GM12878 (cell line): ENCODE results near the gene TCEAL6.
"Not testable (repeated sequence)": the region's sequence is repeated elsewhere in the genome, so short reads cannot be mapped to it uniquely, and the experiment has no call there.

Experiments
- NFYB ChIP-seq: IDR thresholded peaks from 2 replicates; pipeline ENCODE4 v1.6.1; 2011; ENCODE audit warnings: low read depth, mild to moderate bottlenecking, low read length, improper control_type of control experiment, moderate library complexity; ENCODE audit not compliant: insufficient read depth
- SIN3A ChIP-seq: IDR thresholded peaks from 2 replicates; pipeline ENCODE4 v1.6.1; 2012; ENCODE audit warnings: low read depth, low read length, improper control_type of control experiment
- ZNF207 ChIP-seq: fragments of 450-650 bp; IDR thresholded peaks from 2 replicates; pipeline ENCODE4 v1.6.1; 2014; ENCODE audit warnings: antibody characterized with exemption, mild to moderate bottlenecking, borderline replicate concordance
- TF ChIP-seq, protein P1 (sequence below): fragments of 450-650 bp; formaldehyde crosslinking; IDR thresholded peaks from 2 replicates; pipeline ENCODE4 v1.5.0; 2022; ENCODE audit warnings: mild to moderate bottlenecking, missing genetic modification characterization
- TF ChIP-seq, protein P2 (sequence below): fragments of 450-650 bp; IDR thresholded peaks from 2 replicates; pipeline ENCODE4 v1.6.1; 2014; ENCODE audit warnings: mild to moderate bottlenecking
- TF ChIP-seq, protein P3 (sequence below): fragments of 450-650 bp; IDR thresholded peaks from 2 replicates; pipeline ENCODE4 v1.6.1; 2016; ENCODE audit warnings: mild to moderate bottlenecking
- TF ChIP-seq, protein P4 (sequence below): IDR thresholded peaks from 2 replicates; pipeline ENCODE4 v1.6.1; 2012; ENCODE audit warnings: improper control_type of control experiment, low read depth, low read length; ENCODE audit not compliant: insufficient replicate concordance
- TF ChIP-seq, protein P5 (sequence below), 3 experiments: IDR thresholded peaks in 2 of 3; conservative IDR thresholded peaks in 1 of 3; 2 replicates each; pipeline ENCODE4 v1.5.1; 2011; ENCODE audit warnings: low read depth in 3 of 3, low read length in 3 of 3, mild to moderate bottlenecking in 3 of 3, control low read depth in 2 of 3, moderate library complexity in 2 of 3, inconsistent platforms in 1 of 3, mixed read lengths in 1 of 3; ENCODE audit not compliant: control insufficient read depth in 2 of 3, insufficient read depth in 1 of 3; ENCODE audit errors: extremely low read depth in 1 of 3
- TF ChIP-seq, protein P6 (sequence below): fragments of 450-650 bp; IDR thresholded peaks from 2 replicates; pipeline ENCODE4 v1.6.1; 2017; ENCODE audit warnings: borderline replicate concordance
- TF ChIP-seq, protein P7 (sequence below): IDR thresholded peaks from 2 replicates; pipeline ENCODE4 v1.6.1; 2011; ENCODE audit warnings: low read depth, mild to moderate bottlenecking, low read length, moderate library complexity, borderline replicate concordance; ENCODE audit errors: extremely low read depth

DNA sequence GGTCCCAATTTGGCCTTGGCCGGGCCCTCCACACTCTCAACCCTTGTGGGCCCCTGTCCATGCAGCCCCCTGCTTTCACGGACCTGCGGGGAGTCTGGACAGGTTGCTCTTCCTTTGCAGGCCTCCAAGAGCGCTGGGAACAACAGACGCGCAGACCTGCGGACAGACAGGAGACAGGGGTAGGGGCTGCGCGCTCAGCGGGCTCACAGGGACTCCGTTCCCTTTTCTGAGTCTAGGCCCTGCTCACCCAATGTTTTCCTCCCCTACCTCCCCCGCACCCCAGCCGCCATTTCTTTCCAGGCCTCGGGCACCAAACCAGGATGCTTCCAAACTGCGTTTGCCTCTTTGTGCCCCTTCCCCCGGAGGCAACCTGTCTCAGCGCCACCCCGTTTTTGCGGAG, 650 bp downstream of the TCEAL6 start:
- TF ChIP-seq, protein P1, sequence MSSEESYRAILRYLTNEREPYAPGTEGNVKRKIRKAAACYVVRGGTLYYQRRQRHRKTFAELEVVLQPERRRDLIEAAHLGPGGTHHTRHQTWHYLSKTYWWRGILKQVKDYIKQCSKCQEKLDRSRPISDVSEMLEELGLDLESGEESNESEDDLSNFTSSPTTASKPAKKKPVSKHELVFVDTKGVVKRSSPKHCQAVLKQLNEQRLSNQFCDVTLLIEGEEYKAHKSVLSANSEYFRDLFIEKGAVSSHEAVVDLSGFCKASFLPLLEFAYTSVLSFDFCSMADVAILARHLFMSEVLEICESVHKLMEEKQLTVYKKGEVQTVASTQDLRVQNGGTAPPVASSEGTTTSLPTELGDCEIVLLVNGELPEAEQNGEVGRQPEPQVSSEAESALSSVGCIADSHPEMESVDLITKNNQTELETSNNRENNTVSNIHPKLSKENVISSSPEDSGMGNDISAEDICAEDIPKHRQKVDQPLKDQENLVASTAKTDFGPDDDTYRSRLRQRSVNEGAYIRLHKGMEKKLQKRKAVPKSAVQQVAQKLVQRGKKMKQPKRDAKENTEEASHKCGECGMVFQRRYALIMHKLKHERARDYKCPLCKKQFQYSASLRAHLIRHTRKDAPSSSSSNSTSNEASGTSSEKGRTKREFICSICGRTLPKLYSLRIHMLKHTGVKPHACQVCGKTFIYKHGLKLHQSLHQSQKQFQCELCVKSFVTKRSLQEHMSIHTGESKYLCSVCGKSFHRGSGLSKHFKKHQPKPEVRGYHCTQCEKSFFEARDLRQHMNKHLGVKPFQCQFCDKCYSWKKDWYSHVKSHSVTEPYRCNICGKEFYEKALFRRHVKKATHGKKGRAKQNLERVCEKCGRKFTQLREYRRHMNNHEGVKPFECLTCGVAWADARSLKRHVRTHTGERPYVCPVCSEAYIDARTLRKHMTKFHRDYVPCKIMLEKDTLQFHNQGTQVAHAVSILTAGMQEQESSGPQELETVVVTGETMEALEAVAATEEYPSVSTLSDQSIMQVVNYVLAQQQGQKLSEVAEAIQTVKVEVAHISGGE, result not testable (repeated sequence)
- not testable (repeated sequence) for TF ChIP-seq ZNF207, SIN3A, NFYB
- TF ChIP-seq, protein P2, sequence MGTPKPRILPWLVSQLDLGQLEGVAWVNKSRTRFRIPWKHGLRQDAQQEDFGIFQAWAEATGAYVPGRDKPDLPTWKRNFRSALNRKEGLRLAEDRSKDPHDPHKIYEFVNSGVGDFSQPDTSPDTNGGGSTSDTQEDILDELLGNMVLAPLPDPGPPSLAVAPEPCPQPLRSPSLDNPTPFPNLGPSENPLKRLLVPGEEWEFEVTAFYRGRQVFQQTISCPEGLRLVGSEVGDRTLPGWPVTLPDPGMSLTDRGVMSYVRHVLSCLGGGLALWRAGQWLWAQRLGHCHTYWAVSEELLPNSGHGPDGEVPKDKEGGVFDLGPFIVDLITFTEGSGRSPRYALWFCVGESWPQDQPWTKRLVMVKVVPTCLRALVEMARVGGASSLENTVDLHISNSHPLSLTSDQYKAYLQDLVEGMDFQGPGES, result not testable (repeated sequence)
- TF ChIP-seq, protein P3, sequence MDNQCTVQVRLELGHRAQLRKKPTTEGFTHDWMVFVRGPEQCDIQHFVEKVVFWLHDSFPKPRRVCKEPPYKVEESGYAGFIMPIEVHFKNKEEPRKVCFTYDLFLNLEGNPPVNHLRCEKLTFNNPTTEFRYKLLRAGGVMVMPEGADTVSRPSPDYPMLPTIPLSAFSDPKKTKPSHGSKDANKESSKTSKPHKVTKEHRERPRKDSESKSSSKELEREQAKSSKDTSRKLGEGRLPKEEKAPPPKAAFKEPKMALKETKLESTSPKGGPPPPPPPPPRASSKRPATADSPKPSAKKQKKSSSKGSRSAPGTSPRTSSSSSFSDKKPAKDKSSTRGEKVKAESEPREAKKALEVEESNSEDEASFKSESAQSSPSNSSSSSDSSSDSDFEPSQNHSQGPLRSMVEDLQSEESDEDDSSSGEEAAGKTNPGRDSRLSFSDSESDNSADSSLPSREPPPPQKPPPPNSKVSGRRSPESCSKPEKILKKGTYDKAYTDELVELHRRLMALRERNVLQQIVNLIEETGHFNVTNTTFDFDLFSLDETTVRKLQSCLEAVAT, result not testable (repeated sequence)
- TF ChIP-seq, protein P4, sequence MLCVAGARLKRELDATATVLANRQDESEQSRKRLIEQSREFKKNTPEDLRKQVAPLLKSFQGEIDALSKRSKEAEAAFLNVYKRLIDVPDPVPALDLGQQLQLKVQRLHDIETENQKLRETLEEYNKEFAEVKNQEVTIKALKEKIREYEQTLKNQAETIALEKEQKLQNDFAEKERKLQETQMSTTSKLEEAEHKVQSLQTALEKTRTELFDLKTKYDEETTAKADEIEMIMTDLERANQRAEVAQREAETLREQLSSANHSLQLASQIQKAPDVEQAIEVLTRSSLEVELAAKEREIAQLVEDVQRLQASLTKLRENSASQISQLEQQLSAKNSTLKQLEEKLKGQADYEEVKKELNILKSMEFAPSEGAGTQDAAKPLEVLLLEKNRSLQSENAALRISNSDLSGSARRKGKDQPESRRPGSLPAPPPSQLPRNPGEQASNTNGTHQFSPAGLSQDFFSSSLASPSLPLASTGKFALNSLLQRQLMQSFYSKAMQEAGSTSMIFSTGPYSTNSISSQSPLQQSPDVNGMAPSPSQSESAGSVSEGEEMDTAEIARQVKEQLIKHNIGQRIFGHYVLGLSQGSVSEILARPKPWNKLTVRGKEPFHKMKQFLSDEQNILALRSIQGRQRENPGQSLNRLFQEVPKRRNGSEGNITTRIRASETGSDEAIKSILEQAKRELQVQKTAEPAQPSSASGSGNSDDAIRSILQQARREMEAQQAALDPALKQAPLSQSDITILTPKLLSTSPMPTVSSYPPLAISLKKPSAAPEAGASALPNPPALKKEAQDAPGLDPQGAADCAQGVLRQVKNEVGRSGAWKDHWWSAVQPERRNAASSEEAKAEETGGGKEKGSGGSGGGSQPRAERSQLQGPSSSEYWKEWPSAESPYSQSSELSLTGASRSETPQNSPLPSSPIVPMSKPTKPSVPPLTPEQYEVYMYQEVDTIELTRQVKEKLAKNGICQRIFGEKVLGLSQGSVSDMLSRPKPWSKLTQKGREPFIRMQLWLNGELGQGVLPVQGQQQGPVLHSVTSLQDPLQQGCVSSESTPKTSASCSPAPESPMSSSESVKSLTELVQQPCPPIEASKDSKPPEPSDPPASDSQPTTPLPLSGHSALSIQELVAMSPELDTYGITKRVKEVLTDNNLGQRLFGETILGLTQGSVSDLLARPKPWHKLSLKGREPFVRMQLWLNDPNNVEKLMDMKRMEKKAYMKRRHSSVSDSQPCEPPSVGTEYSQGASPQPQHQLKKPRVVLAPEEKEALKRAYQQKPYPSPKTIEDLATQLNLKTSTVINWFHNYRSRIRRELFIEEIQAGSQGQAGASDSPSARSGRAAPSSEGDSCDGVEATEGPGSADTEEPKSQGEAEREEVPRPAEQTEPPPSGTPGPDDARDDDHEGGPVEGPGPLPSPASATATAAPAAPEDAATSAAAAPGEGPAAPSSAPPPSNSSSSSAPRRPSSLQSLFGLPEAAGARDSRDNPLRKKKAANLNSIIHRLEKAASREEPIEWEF, result not testable (repeated sequence)
- TF ChIP-seq, protein P5, sequence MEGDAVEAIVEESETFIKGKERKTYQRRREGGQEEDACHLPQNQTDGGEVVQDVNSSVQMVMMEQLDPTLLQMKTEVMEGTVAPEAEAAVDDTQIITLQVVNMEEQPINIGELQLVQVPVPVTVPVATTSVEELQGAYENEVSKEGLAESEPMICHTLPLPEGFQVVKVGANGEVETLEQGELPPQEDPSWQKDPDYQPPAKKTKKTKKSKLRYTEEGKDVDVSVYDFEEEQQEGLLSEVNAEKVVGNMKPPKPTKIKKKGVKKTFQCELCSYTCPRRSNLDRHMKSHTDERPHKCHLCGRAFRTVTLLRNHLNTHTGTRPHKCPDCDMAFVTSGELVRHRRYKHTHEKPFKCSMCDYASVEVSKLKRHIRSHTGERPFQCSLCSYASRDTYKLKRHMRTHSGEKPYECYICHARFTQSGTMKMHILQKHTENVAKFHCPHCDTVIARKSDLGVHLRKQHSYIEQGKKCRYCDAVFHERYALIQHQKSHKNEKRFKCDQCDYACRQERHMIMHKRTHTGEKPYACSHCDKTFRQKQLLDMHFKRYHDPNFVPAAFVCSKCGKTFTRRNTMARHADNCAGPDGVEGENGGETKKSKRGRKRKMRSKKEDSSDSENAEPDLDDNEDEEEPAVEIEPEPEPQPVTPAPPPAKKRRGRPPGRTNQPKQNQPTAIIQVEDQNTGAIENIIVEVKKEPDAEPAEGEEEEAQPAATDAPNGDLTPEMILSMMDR (IDR thresholded peaks at IDR 0.05 in 2 of 3, conservative IDR thresholded peaks at IDR 0.05 in 1 of 3; ENCODE audit: control insufficient read depth in 2 of 3, extremely low read depth in 1 of 3, insufficient read depth in 1 of 3, low read depth in 3 of 3, low read length in 3 of 3), result not testable (repeated sequence)
- TF ChIP-seq, protein P6, sequence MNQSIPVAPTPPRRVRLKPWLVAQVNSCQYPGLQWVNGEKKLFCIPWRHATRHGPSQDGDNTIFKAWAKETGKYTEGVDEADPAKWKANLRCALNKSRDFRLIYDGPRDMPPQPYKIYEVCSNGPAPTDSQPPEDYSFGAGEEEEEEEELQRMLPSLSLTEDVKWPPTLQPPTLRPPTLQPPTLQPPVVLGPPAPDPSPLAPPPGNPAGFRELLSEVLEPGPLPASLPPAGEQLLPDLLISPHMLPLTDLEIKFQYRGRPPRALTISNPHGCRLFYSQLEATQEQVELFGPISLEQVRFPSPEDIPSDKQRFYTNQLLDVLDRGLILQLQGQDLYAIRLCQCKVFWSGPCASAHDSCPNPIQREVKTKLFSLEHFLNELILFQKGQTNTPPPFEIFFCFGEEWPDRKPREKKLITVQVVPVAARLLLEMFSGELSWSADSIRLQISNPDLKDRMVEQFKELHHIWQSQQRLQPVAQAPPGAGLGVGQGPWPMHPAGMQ, result not testable (repeated sequence)
- TF ChIP-seq, protein P7, sequence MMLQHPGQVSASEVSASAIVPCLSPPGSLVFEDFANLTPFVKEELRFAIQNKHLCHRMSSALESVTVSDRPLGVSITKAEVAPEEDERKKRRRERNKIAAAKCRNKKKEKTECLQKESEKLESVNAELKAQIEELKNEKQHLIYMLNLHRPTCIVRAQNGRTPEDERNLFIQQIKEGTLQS, result not testable (repeated sequence)
